ENCODE data around the gene SAMD4B. TPM values are rescaled to one million over a fixed set of nuclear protein-coding genes. Genes with fewer than 3 reads are reported as not detected.

The SAMD4B gene
- total and polyA plus RNA-seq, 9 of the 15 experiments (the other 6 are each of a cell fraction or from before 2014, with no cell fraction given), result 3.4 to 90.5 (median 38.0) TPM

- peaks cover 23% of the 10 kb centered on the region; the same call in 2 of the 3 replicates for H3K36me3 ChIP-seq (ENCODE audit: control insufficient read depth, insufficient read depth, low read length)
- in situ Hi-C loops (cut with MboI), result no loop called here
- H3K4me3 ChIP-seq, result no peak overlapping the region
- CTCF ChIA-PET (ENCODE audit: low intra/inter-chr PET ratio), result interaction anchor here (0.6 kb wide), 1 partner anchor 292 kb away, joined by 3 read pairs; no protein-coding TSS in a partner anchor
- FAIRE-seq (no peak), ATAC-seq (no peak), DNase-seq (ENCODE audit: extremely low read depth in 1 of 4, low spot score in 3 of 4) (no peak)
- peak overlapping the region in 1 of 2 experiments; percentile 61; a peak in 2 of 4 replicates for H3K9ac ChIP-seq (ENCODE audit: insufficient read depth in 1 of 2, low read depth in 2 of 2, low read length in 2 of 2)
- POLR2A ChIA-PET, result interaction anchor here (0.6 to 2.5 kb wide), 7 partner anchors 12 to 287 kb away, joined by 3 to 8 read pairs (median 5); partner anchors contain the start of gene RPS16
- peaks cover 27% of the 10 kb centered on the region for H3K79me2 ChIP-seq (ENCODE audit: control insufficient read depth, insufficient read depth, low read length)
- no peak overlapping the region for H3K4me2 ChIP-seq (ENCODE audit: insufficient read depth, low read length)
- H3K27me3 ChIP-seq (ENCODE audit: control insufficient read depth in 2 of 2, insufficient read depth in 2 of 2, low read length in 2 of 2), result no peaks in the 10 kb centered on the region
- BruUV-seq (replicated peaks), result no TSS peak
- no peaks in the 10 kb centered on the region for H3K9me3 ChIP-seq (replicated peaks; ENCODE audit: control insufficient read depth, insufficient read depth, low read depth, low read length)
- intact Hi-C loops (cut with micrococcal nuclease), result no loop called here
- peaks cover 22 to 55% of the 10 kb centered on the region in 2 experiments for H3K4me1 ChIP-seq (replicated peaks in 1 of 2; ENCODE audit: control insufficient read depth in 2 of 2, insufficient read depth in 2 of 2, low read length in 2 of 2)
- H2AFZ ChIP-seq (ENCODE audit: low read depth, low read length), result no peak overlapping the region
- H4K20me1 ChIP-seq (replicated peaks; ENCODE audit: control insufficient read depth, insufficient read depth, low read length), result no peaks in the 10 kb centered on the region
- H3K27ac ChIP-seq (ENCODE audit: extremely low read depth, low read depth, low read length), result no peak overlapping the region
- 93% methylated on average over 21 of the region's 35 CpGs for WGBS (ENCODE audit: insufficient coverage, low coverage, missing lambda C conversion rate)
- TF ChIP-seq RBFOX2 (IDR thresholded peaks at IDR 0.05; ENCODE audit: low read depth, low read length) (peak; percentile 55), ZFX (CRISPR knock-in tag; IDR thresholded peaks at IDR 0.05) (no peak), POLR2G (IDR thresholded peaks at IDR 0.05; ENCODE audit: low read depth, low read length) (peak; percentile 60), POLR3A (IDR thresholded peaks at IDR 0.05; ENCODE audit: borderline replicate concordance, extremely low read depth, insufficient read depth, insufficient read length) (no peak), SAFB (IDR thresholded peaks at IDR 0.05; ENCODE audit: borderline replicate concordance, low read depth, low read length) (no peak), ZBTB7A (IDR thresholded peaks at IDR 0.05; ENCODE audit: borderline replicate concordance, control insufficient read depth, low read depth, low read length) (peak; percentile 42; the same call in 1 of the 2 replicates), SRSF9 (IDR thresholded peaks at IDR 0.05; ENCODE audit: borderline replicate concordance, low read depth, low read length) (no peak)
- TF ChIP-seq, protein P1, sequence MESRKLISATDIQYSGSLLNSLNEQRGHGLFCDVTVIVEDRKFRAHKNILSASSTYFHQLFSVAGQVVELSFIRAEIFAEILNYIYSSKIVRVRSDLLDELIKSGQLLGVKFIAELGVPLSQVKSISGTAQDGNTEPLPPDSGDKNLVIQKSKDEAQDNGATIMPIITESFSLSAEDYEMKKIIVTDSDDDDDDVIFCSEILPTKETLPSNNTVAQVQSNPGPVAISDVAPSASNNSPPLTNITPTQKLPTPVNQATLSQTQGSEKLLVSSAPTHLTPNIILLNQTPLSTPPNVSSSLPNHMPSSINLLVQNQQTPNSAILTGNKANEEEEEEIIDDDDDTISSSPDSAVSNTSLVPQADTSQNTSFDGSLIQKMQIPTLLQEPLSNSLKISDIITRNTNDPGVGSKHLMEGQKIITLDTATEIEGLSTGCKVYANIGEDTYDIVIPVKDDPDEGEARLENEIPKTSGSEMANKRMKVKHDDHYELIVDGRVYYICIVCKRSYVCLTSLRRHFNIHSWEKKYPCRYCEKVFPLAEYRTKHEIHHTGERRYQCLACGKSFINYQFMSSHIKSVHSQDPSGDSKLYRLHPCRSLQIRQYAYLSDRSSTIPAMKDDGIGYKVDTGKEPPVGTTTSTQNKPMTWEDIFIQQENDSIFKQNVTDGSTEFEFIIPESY (CRISPR knock-in tag; IDR thresholded peaks at IDR 0.05), result 0 out of 2 replicates have a peak, but pooled peaks have one; percentile 25
- TF ChIP-seq, protein P2, sequence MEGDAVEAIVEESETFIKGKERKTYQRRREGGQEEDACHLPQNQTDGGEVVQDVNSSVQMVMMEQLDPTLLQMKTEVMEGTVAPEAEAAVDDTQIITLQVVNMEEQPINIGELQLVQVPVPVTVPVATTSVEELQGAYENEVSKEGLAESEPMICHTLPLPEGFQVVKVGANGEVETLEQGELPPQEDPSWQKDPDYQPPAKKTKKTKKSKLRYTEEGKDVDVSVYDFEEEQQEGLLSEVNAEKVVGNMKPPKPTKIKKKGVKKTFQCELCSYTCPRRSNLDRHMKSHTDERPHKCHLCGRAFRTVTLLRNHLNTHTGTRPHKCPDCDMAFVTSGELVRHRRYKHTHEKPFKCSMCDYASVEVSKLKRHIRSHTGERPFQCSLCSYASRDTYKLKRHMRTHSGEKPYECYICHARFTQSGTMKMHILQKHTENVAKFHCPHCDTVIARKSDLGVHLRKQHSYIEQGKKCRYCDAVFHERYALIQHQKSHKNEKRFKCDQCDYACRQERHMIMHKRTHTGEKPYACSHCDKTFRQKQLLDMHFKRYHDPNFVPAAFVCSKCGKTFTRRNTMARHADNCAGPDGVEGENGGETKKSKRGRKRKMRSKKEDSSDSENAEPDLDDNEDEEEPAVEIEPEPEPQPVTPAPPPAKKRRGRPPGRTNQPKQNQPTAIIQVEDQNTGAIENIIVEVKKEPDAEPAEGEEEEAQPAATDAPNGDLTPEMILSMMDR (IDR thresholded peaks at IDR 0.05 in 2 of 3, conservative IDR thresholded peaks at IDR 0.05 in 1 of 3; ENCODE audit: insufficient read depth in 2 of 3, low read depth in 1 of 3, low read length in 3 of 3), result 0 out of 6 replicates have a peak, but pooled peaks of 1 of the 3 experiments have one; percentile 17
- H3K9me1 ChIP-seq (ENCODE audit: control insufficient read depth, insufficient read depth, low read length), result no peaks in the 10 kb centered on the region
Measured at GRCh38 chr19:39415111-39416046, 73.2 kb downstream of the SAMD4B start.

Measured in K562 (cell line).